ENCODE data around the gene IQSEC1.

The IQSEC1 gene

DNA sequence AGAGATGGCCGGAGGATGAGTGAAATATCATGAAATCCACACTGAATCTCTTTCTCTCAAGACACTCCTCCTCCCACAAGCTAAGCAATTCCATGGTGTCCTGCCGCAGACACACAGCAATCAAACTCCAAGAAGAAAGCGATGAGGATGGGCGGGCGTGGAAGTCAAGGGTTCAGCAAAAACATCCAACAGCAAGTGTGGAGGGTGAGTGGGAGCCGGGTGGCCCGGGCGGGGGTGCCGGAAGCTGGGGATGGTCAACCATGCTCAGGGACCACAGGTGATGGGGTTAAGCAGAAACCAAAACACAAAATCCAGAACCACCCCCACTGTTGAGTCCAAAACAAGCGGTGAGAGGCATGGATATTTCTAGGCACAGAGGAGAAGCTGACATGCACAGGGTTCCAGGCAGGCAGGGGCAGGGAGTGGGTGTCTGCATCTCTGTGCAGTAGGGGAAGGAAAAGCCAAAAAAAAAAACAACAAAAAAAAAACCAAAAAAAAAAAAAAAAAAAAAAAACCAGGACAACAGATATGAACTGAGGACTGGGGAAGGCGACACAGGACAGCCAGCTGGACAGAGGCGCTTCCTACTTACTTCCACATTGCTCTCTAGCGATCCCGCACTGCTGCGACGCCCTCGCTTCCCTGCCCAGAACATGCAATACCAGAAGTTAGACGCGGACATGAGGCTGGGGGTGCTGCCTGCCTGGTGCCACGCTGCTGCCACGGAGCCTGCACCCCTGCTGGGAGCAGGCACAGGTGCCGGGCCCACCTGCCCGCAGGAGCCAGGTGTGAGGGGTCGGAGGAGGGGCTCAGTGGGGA, 170.8 kb downstream of the IQSEC1 start:
- no peak for DNase-seq

DNA sequence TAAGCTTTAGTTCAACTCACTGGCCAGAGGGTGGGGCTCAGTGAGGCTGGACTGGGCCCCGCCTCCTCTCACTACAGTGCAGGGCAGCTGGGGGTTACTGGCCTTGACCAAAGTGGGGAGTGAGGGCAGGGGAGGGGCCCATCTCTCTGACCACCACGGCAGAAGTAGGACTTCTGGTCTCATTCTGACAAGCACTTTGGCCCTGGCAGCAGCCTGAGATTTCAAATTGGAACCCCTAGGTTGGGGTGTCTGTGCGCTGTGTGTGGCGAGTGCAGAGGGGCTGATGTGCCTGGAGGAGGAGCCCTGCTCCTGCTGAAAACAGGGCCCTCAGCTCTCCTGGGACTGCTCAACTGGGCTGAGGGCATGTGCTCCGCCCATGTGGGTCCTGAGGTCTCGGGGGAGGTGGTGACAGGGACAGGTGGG, 171.6 kb downstream of the IQSEC1 start:
- no peak for DNase-seq

GRCh38 chr3:12900885-12901411, 172.3 kb downstream of the IQSEC1 start:
- no peak for DNase-seq

- DNase-seq = no peak
These were observed 174.1 kb downstream of the IQSEC1 start for GRCh38 chr3:12898965-12899755.

GRCh38 chr3:12898290-12898964, 174.8 kb downstream of the IQSEC1 start:
- DNase-seq = no peak

DNA sequence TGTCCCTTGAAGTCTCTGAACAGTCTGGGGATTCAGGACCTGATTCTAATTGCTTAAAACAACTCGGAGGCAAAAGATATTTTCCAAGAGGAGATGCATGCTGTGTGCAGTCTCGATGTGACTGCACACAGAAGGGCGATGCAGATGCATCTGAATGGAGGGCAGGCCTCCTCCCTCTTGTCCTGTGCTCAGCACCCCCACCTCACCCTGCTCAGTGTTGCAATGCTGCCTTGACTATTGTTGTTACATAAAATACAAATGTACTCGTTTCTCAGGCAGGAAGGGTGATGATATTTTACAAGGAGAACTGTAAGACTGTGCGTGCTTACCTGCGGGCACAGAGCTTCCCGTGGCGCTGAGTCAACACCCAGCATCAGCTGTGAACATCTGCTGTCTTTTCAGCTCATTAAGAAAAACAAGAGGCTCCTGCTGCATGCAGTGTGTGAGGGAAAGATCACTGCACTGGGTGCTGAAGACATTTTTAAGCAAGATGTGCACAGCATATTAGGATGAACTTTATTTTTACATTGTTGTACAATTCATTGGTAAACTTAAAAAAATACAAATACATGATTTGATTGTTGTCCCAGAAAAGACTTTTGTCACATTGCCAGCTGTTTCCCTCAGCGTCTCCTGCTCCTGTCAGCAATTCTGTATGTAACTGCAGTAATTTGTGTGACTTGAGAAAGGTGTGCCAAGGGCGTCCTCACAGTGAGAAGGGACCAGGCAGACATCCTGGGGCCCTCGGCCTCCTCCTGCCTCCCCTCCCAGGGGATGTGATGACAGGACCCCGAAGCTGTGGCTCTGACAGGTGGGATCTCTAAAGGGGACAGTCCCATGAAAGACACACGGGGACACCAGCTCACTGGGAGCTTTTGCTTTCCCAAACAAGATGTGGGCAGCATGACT, 175.6 kb downstream of the IQSEC1 start:
- no peak for DNase-seq

- no peak for DNase-seq
These were observed 176.9 kb downstream of the IQSEC1 start for GRCh38 chr3:12896063-12896985.

GRCh38 chr3:12895391-12896062, 177.7 kb downstream of the IQSEC1 start:
- DNase-seq = no peak

- no peak for DNase-seq
These were observed 178.6 kb downstream of the IQSEC1 start for GRCh38 chr3:12894629-12895028.

DNA sequence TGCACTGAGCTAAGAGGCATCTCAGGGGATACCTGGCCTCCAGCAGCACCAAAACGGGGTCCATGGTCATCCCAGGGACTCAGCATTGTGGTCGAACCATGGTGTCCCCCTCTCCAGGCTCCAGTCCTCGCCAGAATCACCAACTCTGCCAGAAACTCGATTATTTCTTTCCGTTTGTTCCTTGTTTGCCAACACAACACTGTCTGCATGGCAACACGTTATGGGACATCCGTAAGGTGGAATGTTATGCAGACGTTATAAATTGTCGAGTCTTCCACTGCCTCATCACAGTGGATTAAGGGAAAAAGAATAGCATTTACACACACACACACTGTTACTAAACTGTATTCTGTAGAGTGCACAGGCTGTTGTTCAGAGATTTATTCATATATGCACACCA, 179.4 kb downstream of the IQSEC1 start:
- no peak for DNase-seq

DNA sequence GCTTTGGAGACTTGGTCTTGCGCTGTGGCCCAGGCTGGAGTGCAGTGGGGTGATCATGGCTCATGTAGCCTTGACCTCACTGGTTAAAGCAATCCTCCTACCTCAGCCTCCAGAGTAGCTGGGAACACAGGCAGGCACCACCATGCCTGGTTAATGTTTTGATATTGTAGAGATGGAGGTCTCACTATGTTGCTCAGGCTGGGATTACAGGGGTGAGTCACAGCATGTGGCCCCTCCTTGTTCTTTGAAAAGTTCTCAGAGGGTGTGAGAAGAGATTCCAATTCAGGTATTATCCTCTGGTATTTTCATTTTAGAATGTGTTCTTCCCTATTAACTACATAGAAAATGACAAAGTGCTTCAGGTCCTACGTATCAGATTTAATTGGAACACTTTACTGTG, 180.0 kb downstream of the IQSEC1 start:
- DNase-seq = no peak

DNA sequence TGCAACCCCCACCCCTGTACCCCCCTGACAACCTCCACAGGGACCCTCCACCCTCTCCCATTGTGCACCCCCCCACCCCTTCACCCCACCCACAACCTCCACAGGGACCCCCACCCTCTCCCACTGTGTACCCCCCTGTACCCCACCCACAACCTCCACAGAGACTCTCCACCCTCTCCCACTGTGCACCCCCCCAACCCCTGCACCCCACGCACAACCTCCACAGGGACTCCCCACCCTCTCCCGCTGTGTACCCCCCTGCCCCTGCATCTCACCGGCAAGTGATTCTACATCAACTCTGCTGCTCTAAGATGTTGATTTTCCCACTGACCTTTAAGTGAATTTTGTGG, 180.4 kb downstream of the IQSEC1 start:
- no peak for DNase-seq

DNA sequence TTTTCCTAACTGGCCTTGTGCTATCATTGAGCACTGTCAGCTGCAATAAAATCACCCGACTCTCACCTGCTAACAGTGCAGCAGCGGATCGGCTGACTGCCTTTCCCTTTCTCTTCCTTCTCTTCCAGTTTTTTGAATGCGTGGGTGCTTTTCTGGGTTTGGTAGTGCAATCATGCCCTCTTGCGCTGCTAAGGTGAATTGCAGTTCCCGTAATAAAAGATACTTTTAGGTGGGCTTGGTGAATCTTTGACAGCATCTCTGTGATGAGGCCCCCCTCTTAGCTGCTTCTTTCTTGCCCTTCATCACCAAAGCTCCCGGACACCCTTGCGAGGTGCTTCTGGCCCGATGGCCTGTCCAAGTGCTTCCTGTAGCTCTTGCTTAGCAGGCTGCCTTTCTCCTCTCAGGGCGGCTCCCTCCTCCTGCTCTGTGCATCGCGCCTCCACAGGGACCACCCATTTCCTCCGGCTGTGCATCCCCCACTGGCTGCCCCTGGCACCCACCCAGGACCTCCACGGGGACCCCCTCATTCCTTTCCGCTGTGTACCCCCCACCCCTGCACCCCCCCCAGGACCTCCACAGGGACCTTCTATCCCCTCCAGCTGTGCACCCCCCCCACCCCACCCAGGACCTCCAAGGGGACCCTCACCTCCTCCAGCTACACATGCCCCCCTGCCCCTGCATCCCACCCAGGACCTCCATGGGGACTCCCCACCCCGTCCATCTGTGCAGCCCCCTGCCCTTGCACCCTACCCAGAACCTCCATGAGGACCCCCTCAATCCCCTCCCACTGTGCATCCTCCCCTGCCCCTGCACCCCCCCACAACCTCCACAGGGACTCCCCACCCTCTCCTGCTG, 181.0 kb downstream of the IQSEC1 start:
- DNase-seq = peak; percentile 42 to 66

GRCh38 chr3:12891391-12891984, 181.7 kb downstream of the IQSEC1 start:
- no peak for DNase-seq

GRCh38 chr3:12890610-12891390, 182.4 kb downstream of the IQSEC1 start:
- no peak for DNase-seq

- no peak for DNase-seq
These were observed 186.5 kb downstream of the IQSEC1 start for GRCh38 chr3:12886736-12887135.

DNA sequence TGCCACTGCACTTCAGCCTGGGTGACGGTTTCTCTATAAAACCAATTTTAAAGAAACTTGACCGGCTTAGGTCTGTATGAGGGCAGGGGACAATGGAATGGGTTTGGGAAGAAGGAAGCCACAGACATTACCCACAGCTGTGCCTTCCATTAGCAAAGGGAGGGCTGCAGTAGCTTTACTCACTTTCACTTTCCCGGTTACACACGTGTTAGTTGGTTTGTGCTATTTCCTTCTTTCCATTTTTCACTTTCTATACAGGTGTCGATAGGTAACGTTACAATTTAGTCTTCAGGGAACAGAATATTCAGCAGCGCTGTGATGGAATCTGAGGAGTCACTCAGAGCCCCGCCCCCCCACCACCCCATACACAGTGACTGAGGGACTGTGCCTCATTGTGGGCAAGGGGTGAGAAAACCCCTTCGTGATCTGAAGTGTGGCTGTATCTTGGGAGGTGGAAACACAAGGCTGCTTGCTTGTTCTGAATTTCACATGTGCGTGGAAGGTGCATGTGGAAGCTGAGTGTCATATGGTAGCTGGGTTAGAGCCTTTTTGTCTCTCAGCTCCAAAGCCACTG, 187.0 kb downstream of the IQSEC1 start:
- DNase-seq = no peak

DNA sequence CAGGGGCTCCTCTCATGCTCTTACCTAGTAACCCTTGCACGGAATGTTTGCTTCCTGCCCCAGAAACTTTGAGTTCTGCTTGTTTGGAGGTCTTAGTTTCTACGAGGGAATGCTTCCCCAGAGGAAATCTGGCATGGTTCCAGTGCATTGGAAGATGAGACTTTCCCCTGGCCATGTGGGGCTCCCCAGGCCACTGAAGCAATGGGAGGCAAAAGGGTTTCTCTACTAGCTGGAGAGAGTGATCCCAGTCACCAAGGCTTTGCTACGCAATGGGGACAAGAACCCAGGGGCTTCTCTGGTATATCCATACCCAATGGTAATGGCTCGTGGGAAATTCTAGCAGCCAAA, 187.7 kb downstream of the IQSEC1 start:
- DNase-seq = no peak
